Osteoblast (primary cell): ENCODE measurements around the gene CCDC85C. TPM values are rescaled to one million over a fixed set of nuclear protein-coding genes. Genes with fewer than 3 reads are reported as not detected.

Experiments
- DNase-seq: peaks from one replicate; pipeline ENCODE4 v3.0.0; 2011; ENCODE audit warnings: low spot score, mixed read lengths; ENCODE audit not compliant: insufficient read length; ENCODE audit errors: missing footprints
- H2AFZ ChIP-seq: 2 replicates; pipeline ENCODE4 v1.6.0; 2011; ENCODE audit warnings: mild to moderate bottlenecking, low read length
- H3K27ac ChIP-seq: 2 replicates; pipeline ENCODE4 v1.5.1; 2011; ENCODE audit warnings: mild to moderate bottlenecking, low read depth, low read length, moderate library complexity
- H3K27me3 ChIP-seq: 2 replicates; pipeline ENCODE4 v1.6.0; 2012; ENCODE audit warnings: mild to moderate bottlenecking, control low read depth, inconsistent platforms, low read length, moderate library complexity; ENCODE audit not compliant: insufficient read depth
- H3K36me3 ChIP-seq: 2 replicates; pipeline ENCODE4 v1.5.1; 2011; ENCODE audit warnings: mild to moderate bottlenecking, low read length, control low read depth, moderate library complexity; ENCODE audit not compliant: insufficient read depth
- H3K4me1 ChIP-seq: 2 replicates; pipeline ENCODE4 v1.5.1; 2011; ENCODE audit warnings: mild to moderate bottlenecking, low read length, control low read depth, moderate library complexity; ENCODE audit not compliant: insufficient read depth
- H3K4me2 ChIP-seq: 2 replicates; pipeline ENCODE4 v1.6.0; 2011; ENCODE audit warnings: mild to moderate bottlenecking, low read length; ENCODE audit not compliant: insufficient read depth
- H3K4me3 ChIP-seq: fragments of 200-600 bp; sonication (generic); 3 replicates; pipeline ENCODE4 v1.5.1; 2012; ENCODE audit warnings: mild to moderate bottlenecking, low read length, inconsistent platforms; ENCODE audit not compliant: insufficient read depth
- H3K79me2 ChIP-seq: 2 replicates; pipeline ENCODE4 v1.6.0; 2012; ENCODE audit warnings: mild to moderate bottlenecking, low read length, control low read depth, inconsistent platforms; ENCODE audit not compliant: insufficient read depth
- H3K9me3 ChIP-seq: 2 replicates; pipeline ENCODE4 v1.5.1; 2011; ENCODE audit warnings: low read depth, low read length, control low read depth
- H4K20me1 ChIP-seq: 2 replicates; pipeline ENCODE4 v1.6.0; 2012; ENCODE audit warnings: mild to moderate bottlenecking, low read length, control low read depth; ENCODE audit not compliant: insufficient read depth
- CTCF ChIP-seq: IDR thresholded peaks from 2 replicates; pipeline ENCODE4 v1.5.1; 2011; ENCODE audit warnings: mild to moderate bottlenecking, low read depth, low read length, moderate library complexity; ENCODE audit errors: extremely low read depth
- total RNA-seq: library from RNA; depleted of rRNA; stranded (reverse); fragments of >200 nt; gene quantifications from 2 replicates; pipeline ENCODE4 v1.2.3, GENCODE V29; 2012

Gene CCDC85C
- total RNA-seq, 1 donor: 3.6 TPM

GRCh38 chr14:99569725-99570543 lies 34.1 kb downstream of the CCDC85C start:
- DNase-seq: peak; percentile 77
- no peak for TF ChIP-seq CTCF
- H2AFZ ChIP-seq: no peak overlapping the region
- H4K20me1 ChIP-seq: peaks cover 49% of the 10 kb centered on the region
- H3K9me3 ChIP-seq: no peaks in the 10 kb centered on the region
- H3K27ac ChIP-seq: no peak overlapping the region
- no peak overlapping the region for H3K4me2 ChIP-seq
- peaks cover 4% of the 10 kb centered on the region for H3K79me2 ChIP-seq
- H3K4me1 ChIP-seq: peaks cover 15% of the 10 kb centered on the region
- no peak overlapping the region for H3K4me3 ChIP-seq
- H3K36me3 ChIP-seq: no peaks in the 10 kb centered on the region
- no peaks in the 10 kb centered on the region for H3K27me3 ChIP-seq

DNA sequence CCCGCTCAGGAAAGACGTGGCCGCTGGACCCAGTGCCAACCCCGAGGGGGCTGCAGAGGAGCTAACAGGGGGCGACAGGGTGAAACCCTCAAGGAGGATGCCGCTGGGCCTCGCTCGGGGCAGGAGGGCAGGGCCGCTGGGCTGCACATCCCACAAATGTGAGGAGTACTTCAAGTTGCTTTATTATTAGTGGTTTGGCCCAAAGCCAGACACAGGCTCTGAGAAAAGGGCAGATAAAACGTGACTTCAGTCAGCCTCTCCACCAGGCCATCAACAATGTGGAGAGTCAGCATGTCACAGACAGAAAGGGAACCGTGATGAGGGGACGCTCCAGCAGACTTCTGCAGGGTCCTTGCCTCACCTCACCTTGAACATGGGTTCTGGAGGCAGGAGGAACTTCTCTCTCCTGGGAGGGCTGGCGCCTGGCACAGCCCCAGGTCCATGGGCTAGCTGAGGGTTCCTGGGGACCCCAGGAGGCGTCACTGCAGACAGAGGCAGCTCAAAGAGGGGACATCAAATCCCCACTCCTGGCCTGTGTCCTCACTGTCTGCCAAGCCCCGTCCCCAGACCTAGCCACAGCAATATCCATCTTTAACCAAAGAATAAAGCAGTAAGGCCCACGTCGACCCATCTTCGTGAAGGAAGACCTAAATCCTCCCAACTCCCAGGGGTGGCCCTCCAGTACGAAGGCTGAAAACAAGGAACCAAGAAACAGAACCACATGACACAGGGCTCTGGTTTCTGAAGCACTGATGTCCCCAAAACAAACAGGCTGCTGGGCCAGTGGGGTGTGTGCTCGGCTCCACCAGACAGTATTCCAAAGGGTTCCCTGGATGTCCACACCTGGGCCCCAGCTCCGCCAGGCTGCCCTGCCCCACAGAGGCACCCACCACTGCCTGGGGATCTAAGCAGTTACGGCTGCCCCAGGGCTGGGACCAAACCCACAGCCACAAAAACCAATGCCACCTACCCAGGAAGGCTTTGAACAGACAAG lies 35.1 kb downstream of the CCDC85C start:
- Histone ChIP-seq H3K27me3 (no peaks in the 10 kb centered on the region), H3K4me3 (no peak overlapping the region), H3K27ac (no peak overlapping the region), H3K79me2 (peaks cover 4% of the 10 kb centered on the region), H4K20me1 (peaks cover 49% of the 10 kb centered on the region), H3K4me2 (no peak overlapping the region), H3K9me3 (no peaks in the 10 kb centered on the region), H2AFZ (no peak overlapping the region), H3K36me3 (no peaks in the 10 kb centered on the region), H3K4me1 (peaks cover 4% of the 10 kb centered on the region)
- no peak for TF ChIP-seq CTCF
- DNase-seq: peak; percentile 75

GRCh38 chr14:99566390-99567354 lies 37.3 kb downstream of the CCDC85C start:
- Histone ChIP-seq H3K36me3 (no peaks in the 10 kb centered on the region), H3K79me2 (peaks cover 4% of the 10 kb centered on the region), H3K4me2 (peak overlapping the region; percentile 57)

More at GRCh38 chr14:99566390-99567354, 37.3 kb downstream of the CCDC85C start:
- peak; percentile 85 for DNase-seq
- Histone ChIP-seq H3K9me3 (no peaks in the 10 kb centered on the region), H2AFZ (no peak overlapping the region), H3K4me1 (peaks cover 3% of the 10 kb centered on the region), H4K20me1 (peaks cover 57% of the 10 kb centered on the region), H3K27me3 (no peaks in the 10 kb centered on the region), H3K27ac (no peak overlapping the region), H3K4me3 (no peak overlapping the region)
- TF ChIP-seq CTCF: no peak
